Left forelimb (tissue), 1 donor: ENCODE measurements around the gene TMEM39A.

ENCODE experiments used
- DNase-seq: peaks from one replicate; pipeline ENCODE4 v3.0.0-alpha.2; 2018; ENCODE audit warnings: low spot score

The TMEM39A gene

DNA sequence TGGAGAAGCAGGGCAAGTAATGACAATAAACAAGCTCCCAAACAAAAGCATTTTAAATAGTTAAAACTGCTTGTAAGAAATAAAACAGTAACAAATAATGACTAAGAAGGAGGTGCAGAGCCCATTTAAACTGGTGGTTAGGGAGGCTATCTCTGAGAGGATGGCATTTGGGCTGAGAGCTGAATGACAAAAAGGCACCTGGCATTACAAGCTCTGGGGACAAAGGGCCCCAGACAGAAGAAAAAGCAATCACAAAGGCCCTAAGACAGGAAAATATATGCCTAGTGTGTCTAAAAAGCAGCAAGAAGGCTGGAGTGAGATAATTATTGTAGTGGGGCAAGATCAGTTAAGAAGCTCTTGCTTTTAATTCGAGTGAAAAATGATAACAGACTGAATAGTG lies 9.6 kb downstream of the TMEM39A start:
- no peak for DNase-seq

DNA sequence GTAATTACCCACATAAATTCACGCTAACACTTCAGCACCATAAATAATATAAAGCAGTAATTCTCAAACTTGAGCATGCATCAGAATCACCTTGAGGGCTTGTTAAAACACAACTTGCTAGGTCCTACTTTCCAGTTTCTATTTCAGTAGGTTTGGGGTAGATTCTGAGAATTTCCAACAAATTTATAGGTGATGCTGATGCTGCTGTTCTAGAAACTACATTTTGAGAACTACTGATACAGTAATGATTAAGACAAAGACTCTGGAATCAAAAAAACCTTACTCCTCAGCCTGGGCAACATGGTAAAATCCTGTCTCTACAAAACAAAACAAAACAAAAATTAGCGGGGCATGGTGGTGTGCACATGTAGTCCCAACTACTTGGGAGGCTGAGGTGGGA lies 18.8 kb downstream of the TMEM39A start:
- no peak for DNase-seq

DNA sequence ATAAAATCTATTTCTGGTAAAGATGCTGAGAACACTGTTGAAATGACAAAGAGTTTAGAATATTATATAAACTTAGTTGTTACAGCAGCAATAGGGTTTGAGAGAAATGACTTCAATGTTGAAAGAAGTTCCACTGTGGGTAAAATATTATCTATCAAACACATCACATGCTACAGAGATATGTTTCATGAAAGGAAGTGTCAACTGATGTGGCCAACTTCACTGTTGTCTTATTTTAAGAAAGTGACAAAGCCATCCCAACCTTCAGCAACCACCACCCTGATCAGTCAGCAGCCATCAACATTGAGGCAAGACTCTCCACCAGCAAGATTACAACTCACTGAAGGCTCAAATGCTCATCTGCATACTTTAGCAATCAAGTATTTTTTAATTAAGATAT lies 20.2 kb downstream of the TMEM39A start:
- DNase-seq: no peak

DNA sequence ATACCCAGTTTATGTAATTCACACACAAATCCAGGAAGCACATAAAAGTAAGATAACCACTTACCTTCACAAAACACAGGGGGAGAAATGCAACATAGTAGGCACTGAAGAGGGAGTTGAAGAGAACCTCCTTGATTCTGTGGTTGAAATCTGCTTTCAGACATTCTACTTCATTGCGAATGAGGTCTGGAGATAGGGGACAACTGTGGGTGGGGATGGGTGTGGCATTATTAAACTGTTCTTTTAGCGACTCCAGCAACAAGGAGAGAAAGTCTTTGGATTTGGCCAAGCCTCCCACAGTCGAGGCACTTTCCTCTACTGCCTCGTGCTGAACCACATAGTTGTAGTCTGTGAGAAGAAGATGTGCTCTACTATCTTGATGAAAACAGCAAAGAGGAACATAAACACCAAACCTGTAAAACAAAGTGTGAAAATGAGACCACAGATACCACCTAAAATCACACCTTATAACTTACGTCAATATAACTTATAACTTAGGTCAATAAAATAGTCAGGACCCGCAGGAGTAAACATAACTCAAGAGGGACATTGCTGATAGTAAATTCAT lies 25.6 kb downstream of the TMEM39A start:
- DNase-seq: no peak

DNA sequence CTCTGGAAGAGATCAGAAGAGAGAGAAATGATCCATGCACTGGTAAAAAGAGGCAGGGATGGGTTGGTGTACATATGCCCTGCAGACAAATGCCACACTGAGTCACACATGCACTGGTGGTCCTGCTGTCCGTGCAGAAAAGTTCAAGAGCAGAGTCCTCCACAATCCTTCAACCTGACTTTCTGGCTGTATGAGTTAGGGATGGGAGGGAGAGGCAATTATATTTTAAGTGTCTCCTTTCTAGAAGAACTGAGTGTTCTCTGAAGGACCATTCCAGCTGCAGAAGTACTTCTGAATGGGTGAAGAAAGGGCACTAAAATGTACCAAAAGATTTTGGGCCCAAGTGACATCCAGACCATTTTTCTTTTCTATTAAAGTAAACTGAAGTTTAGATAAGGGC lies 26.4 kb downstream of the TMEM39A start:
- DNase-seq: no peak

DNA sequence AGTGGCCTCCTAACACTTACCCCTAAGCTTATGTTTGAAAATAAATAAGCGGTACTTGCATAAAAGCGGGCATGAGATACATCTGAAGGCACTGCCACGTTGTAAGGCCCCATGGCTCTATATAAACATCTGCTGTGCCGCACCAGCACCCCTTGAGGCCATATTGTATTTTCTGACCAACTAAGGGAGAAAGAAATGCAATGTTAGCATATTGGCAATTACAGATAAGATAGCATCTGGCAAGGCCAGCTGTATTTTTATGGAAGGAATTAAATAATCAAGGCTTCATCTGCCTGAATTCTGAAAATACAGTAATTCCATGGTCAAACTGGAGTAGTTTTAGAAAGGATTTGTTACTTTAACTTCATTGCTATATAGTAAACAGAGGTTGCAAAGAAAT lies 28.7 kb downstream of the TMEM39A start:
- DNase-seq: no peak

DNA sequence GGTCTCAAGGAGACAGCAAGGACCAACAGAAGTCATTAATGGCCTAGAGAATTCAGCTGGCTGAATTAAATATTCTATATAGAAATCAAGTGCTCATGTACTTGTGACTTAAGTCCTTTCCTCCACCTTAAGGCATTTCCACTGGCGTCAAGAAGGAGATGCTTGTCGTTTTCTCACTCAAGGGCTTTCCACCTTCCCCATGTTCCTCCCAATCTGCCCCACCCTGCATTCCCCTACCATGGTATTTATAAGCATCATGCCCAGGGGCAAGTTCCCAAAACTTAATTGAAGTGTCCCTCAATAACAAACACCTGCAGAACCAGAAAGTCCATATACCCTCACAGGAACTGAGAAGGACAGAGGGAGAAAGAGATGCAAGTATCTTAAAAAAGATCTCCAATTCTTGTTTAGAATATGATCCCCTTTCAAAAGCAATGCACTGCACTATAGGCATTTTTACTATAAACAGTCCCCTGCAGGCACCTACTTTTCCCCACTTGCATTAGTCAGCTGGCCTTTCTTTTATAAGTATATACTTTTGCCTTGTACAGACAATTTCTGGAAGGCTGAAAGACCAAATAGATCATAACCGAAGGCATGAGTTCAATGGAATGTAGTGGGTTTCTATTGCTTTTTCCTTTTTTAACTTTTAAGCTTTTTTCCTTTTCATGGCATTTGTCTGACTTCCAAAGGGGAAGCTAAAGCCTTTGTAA lies 29.6 kb downstream of the TMEM39A start:
- DNase-seq: no peak

DNA sequence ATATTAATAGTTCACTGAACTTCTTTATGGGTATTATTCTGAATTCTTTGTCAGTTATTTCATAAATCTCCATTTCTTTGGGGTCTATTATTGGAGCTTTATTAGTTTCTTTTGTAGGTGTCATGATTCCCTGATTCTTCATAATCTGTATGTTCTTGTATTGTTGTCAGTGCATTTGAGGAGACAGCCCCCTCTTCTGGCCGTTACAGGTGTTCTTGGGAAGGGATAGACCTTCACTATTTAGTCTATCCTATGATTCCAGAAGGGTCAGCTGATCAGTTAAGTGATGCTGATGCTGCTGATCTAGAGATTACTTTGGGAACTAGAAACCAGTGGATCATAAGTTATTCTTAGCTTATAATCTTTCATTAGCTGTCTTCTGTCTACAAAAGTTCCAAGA lies 34.9 kb downstream of the TMEM39A start:
- no peak for DNase-seq

DNA sequence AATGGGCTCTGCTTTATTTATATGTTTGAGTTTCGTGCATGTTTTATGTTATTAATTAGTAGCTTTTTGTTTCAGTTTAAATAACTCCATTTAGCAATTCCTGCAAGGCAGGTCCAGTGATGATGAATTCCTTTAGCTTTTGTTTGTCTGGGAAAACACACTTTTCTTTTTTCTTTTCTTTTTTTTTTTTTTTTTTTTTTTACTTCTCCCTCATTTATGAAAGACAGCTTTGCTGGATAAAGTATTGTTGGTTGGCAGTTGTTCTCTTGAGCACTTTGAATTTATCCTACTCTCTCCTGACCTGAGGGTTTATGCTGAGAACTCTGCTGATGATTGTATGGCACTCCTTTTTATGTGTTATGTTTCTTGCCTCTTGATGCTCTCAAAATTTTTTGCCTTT lies 35.7 kb downstream of the TMEM39A start:
- no peak for DNase-seq

DNA sequence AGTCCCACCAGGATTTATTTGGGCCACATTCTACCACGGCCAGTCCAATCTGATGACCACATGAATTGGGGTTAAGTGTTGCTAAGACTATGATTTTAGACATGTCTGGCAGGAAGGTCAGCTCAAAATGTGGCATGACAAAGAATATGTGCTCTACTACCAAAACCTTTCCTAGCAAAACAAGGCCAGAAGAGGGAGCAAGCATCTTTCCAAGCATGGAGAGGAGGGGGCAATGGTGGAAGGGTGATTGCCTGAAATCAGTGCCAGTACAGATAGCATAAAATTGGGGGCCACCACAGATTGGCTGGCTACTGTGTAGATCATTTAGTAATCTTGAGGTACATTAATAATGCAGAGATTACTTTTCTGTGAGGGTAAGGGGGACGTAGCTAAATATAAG lies 43.2 kb downstream of the TMEM39A start:
- DNase-seq: no peak

DNA sequence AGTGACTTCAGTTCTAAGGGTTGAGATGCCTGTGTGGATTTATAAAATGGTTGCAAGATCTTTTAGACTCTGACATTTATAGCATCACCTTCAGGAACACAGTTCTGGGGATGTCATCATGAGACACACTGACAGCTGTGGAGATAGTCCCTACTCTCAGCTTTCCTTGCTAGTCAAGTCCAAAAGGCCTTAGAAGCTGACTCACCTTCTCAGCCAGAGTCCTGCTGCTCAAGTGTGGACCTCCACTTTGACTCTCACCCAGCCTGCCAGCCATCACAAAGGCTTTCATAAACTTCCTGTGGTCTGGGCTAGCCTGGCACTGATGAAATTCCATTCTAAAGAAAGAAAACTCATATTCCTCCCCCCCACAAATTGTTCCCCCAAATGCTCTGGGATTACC lies 44.8 kb downstream of the TMEM39A start:
- no peak for DNase-seq

DNA sequence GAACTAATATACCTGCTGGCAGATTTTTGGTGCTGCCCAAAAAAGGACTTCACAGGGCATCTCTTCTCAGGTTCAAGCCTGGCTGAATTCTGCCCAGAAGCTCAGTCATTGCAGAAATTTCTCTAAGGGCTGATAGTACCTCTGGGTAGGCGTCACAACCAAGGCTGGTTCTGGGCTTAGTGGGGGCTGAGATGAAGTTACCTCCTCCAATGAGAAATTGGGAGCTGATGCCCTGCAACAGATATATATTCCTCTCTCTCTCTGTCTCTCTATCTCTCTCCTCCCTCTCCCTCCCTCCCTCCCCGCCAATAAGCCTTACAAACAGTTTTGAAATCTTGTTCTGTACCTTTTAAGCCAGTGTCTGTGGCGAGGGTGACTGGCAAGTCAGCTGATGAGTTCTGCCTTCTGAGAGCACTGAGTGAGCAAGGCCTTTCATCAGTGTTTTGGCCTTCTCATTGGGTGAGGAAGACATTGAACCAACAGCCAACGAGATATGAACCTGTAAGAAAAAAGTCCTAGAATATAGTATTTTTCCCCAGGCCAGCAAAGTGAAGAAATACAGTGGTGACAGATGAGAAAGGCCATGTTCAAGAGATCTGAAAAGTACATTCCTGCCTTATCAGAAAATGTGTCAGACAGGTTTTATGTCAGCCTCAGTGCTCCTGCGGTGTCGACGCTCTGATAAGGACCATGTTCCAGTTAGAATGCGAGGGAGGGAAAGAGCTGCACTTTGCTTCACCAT lies 45.5 kb downstream of the TMEM39A start:
- no peak for DNase-seq

DNA sequence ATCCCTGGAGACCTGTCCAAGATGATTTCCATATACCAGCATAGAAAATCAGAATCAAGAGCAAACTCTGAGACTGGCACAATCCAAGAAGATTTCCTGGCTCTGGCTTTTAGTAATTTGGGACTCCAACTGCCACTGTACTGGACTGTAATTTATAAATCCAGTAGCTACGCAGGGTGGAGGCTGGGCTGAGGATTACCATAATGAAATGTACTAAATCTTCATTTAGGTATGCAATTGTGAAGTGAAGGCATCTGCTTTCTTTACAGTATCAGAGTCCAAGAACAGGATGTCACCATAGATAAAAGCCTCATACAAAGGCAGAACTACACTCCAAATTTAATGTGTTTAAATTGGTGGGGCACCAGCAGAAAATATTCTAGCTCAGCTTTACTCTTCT lies 46.5 kb downstream of the TMEM39A start:
- no peak for DNase-seq

DNA sequence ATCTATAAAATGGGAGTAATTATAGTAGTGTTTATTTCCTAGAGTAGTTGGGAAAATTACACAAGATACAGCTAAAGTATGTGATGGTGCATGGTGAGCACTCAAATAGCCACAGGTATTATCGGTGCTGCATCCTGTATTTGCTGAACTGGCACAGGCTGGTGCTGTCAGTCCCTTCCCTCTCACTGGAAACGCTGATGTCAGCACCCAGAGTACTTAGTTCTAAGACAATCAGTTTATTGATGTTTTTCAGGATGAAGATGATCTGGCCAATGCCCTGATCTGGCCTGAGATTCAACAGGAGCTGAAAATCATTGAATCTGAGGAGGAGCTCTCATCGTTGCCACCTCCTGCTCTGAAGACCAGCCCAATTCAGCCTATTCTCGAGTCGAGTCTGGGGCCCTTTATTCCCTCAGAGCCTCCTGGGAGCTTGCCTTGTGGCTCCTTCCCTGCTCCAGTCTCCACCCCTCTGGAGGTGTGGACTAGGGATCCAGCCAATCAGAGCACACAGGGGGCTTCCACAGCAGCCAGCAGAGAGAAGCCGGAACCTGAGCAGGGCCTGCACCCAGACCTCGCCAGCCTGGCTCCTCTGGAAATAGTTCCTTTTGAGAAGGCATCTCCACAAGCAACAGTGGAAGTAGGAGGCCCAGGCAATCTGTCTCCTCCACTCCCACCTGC lies 49.7 kb downstream of the TMEM39A start:
- DNase-seq: no peak

DNA sequence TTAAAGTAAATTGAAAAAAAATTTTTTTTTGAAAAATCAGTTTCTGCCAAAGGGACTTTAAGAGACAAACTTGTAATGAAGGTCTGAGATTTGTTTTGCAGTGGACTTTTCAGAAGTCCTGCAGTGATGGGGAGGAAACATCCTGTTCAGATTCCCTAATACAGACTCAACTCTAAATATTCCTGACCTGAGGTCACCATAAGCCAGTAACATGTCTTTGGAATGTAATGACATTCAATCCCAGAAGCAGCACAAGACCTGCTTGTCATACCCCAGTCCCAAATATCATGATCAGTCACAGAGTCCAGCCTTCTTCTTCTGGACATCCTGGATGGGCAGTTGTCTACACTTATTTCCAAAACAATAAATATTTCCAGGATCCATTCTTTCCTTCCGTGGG lies 53.6 kb downstream of the TMEM39A start:
- DNase-seq: no peak

DNA sequence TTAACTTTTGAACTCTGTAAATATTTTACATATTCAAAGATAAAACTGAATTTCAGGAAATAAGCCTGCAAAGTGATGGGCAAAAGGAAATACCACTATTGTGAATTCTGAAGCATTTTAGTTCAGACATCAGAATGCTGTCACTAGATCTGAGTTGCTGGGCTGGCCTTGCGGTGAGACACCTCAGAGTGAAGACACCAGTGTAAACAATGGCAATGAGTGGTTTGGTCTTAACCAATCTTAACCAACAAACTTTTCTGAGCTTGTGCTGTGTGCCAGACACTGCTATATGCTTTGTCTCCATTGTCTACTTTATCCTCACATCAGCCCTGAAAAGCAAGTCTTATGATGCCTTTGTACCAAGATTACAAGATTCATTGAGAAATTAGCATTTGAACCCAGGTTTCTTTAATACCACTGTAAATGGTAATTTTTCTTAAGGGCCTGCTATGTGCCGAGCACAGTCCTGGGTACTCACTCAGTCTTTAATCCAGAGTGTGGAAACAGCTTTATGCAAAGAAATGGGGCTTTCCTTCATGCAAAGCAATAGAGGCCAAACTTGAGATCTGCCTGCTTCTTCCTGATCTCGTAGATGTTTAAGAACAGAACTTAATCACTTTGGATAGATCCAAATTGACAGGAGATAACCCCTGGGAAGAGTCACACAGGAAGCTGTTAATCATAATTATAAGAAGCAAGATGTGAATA lies 55.0 kb downstream of the TMEM39A start:
- DNase-seq: no peak

DNA sequence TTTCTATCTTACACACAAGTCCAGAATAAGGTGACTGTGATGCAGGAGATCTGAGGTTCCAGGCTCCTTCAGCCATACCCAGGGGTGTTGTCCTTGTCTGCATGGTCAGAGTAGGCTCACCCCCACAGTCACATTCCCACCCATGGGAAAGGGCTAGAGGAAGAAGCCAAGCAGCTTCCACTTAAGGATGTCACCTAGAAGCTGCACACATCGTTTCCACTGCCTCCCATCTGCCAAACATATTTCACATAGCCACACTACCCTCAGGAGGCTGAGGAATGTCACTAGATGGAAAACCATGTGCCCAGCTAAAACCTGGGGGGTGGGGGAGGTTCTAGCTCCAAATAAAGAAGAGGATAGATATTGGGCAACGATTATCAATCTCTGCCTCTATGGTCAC lies 58.1 kb downstream of the TMEM39A start:
- no peak for DNase-seq

DNA sequence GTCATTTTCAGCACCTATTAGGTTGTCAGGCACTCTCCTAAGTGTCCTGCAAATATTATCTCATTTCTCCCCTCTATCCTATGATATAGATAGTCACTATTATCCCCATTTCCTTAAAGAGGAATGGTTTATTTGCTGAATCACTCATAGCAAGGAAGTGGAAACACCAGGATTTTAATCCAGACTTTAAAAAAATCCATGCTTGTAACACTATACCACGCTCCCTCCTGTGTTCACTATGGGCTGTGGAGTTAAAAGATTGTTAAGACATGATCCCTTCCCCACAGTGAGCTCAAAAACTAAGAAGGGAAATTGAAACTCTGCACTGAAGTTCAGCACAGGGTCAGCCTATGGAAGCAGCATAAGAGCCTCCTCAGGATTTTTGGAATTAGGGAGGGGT lies 60.2 kb downstream of the TMEM39A start:
- DNase-seq: no peak

DNA sequence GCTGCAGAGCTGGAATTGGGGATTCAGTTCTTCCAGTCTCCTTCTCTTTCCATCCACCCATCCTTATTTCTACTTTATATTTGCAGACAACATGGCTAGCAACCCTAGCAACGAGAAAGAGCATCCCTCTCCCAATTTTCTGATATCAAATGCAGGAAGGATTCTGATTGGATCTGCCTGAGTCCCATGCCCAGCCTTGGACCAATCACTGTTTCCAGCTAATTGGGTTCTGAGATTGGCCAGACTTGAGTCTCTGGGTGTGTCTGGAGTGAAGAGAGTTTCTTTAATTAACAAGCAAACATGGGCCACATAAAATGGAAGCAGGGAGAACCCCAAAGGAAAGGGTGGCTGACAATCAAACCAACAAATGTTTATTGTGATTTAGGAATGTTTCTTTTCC lies 60.6 kb downstream of the TMEM39A start:
- no peak for DNase-seq

DNA sequence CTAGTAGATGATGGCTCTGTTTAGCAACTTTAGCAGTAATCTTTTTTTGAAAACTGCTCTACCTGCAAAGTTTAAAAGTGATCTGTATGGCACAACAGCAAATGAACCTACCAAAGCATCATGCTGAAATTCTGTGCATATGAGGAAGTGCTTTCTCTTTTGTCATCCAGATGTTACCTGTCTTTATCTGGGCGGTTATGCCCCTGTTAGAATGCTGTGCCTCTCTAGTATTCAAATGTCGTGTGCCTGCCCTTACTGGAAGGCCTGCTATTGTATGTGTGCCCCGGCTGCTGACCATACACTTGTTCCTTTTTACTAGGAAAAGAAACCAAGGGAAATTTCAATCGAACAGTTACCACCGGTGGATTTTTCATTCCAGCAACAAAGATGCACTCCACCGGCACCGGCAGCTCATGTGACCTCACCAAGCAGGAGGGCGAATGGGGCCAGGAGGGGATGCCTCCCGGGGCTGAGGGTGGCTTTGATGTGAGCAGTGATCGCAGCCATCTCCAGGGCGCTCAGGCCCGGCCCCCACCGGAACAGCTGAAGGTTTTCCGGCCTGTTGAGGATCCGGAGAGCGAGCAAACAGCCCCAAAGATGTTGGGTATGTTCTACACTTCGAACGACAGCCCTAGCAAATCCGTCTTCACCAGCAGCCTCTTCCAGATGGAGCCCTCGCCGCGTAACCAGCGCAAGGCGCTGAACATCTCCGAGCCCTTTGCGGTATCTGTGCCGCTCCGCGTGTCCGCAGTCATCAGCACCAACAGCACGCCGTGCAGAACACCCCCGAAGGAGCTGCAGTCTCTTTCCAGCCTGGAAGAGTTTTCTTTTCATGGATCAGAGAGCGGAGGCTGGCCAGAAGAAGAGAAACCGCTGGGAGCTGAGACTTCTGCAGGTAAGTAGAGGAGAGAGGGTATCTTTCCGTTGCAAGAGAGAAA lies 61.6 kb downstream of the TMEM39A start:
- no peak for DNase-seq

DNA sequence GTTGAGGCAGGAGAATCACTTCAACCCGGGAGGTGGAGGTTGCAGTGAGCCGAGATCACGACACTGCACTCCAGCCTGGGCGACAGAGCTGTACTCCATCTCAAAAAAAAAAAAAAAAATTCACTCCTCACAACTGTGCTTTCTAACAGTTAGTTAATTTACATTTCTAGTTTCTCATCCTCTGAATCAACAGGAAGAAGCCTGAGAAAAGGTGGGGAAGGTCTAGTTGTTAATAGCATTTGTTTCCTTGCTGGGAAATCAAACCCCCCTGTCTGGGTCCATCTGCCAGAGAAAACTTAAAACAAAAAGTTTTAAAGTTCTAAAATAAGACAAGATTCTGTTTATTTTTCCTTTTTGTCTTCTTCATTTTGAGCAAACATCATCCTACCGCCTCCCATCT lies 62.3 kb downstream of the TMEM39A start:
- DNase-seq: no peak
